AG04450 (cell line): ENCODE measurements around the gene NOC2L. TPM values are rescaled to one million over a fixed set of nuclear protein-coding genes. Genes with fewer than 3 reads are reported as not detected.

ENCODE experiments used
- CTCF ChIA-PET: fragments of 300-600, 350-600 bp; formaldehyde crosslinking; extraction: SDS; loops from one replicate; lab custom pipeline; 2022; ENCODE audit warnings: antibody characterized with exemption, inconsistent platforms; lab: Charles Lee
- POLR2A ChIA-PET: fragments of 350-600 bp; formaldehyde crosslinking; extraction: SDS; loops from one replicate; lab custom pipeline; 2021; ENCODE audit warnings: antibody characterized with exemption, inconsistent platforms; lab: Yijun Ruan, JAX
- DNase-seq: peaks from one replicate; pipeline ENCODE4 v3.0.0-alpha.2; 2011; ENCODE audit warnings: low read depth, low spot score
- H3K27ac ChIP-seq: one replicate; pipeline ENCODE4 v1.5.1; 2012; ENCODE audit warnings: low read depth, low read length, control low read depth
- H3K27me3 ChIP-seq: one replicate; pipeline ENCODE4 v1.6.0; 2012; ENCODE audit warnings: low read length; ENCODE audit not compliant: control insufficient read depth, insufficient read depth
- H3K4me3 ChIP-seq: 2 replicates; pipeline ENCODE4 v1.5.1; 2011; ENCODE audit warnings: mild to moderate bottlenecking, low read depth, low read length, control low read depth
- H3K9me3 ChIP-seq: 2 replicates; pipeline ENCODE4 v1.5.1; 2012; ENCODE audit warnings: low read length; ENCODE audit not compliant: control insufficient read depth, insufficient read depth
- CTCF ChIP-seq: IDR thresholded peaks from 2 replicates; pipeline ENCODE4 v1.5.1; 2011; ENCODE audit warnings: low read depth, low read length, control low read depth, inconsistent platforms
- polyA plus RNA-seq: library from polyadenylated mRNA; depleted of rRNA; stranded (reverse); fragments of >200 nt; gene quantifications from 2 replicates; pipeline ENCODE4 v1.2.3, GENCODE V29; 2011

Gene NOC2L
- polyA plus RNA-seq, 1 experiment = 36.1 TPM

- no peak for TF ChIP-seq CTCF
- DNase-seq = no peak
- ChIA-PET CTCF (interaction anchor here (2.9 kb wide), 1 partner anchor 14 kb away, joined by 15 read pairs; no protein-coding TSS in a partner anchor), POLR2A (no interaction called here)
- Histone ChIP-seq H3K27me3 (peaks cover 6% of the 10 kb centered on the region), H3K27ac (no peak overlapping the region), H3K4me3 (no peak overlapping the region), H3K9me3 (no peaks in the 10 kb centered on the region; the same call in 1 of the 2 replicates)
Observed at GRCh38 chr1:918843-919242, 40.2 kb downstream of the NOC2L start.

GRCh38 chr1:918353-918752 is 40.7 kb downstream of the NOC2L start:
- no peak overlapping the region for H3K4me3 ChIP-seq
- DNase-seq = no peak
- no peak overlapping the region for H3K27ac ChIP-seq
- no peaks in the 10 kb centered on the region; the same call in 1 of the 2 replicates for H3K9me3 ChIP-seq
- ChIA-PET POLR2A (no interaction called here), CTCF (interaction anchor here (2.9 kb wide), 1 partner anchor 13 kb away, joined by 15 read pairs; no protein-coding TSS in a partner anchor)
- H3K27me3 ChIP-seq = peaks cover 6% of the 10 kb centered on the region
- no peak for TF ChIP-seq CTCF

- no peaks in the 10 kb centered on the region; the same call in 1 of the 2 replicates for H3K9me3 ChIP-seq
- H3K27ac ChIP-seq = no peak overlapping the region
- TF ChIP-seq CTCF = no peak
- H3K27me3 ChIP-seq = peaks cover 2% of the 10 kb centered on the region
- POLR2A ChIA-PET = interaction anchor here (0.6 to 1.2 kb wide), 4 partner anchors 11 to 272 kb away, joined by 3 to 4 read pairs (median 3); no protein-coding TSS in a partner anchor
- no peak overlapping the region for H3K4me3 ChIP-seq
- CTCF ChIA-PET = interaction anchor here (1.2 kb wide), 1 partner anchor 13 kb away, joined by 7 read pairs; no protein-coding TSS in a partner anchor
- DNase-seq = no peak
Observed at GRCh38 chr1:917466-918091, 41.5 kb downstream of the NOC2L start.

- TF ChIP-seq CTCF = no peak
- Histone ChIP-seq H3K9me3 (no peaks in the 10 kb centered on the region; the same call in 1 of the 2 replicates), H3K4me3 (no peak overlapping the region), H3K27me3 (peaks cover 2% of the 10 kb centered on the region), H3K27ac (no peak overlapping the region)
- ChIA-PET POLR2A (interaction anchor here (0.9 to 1.2 kb wide), 4 partner anchors 12 to 42 kb away, joined by 3 to 4 read pairs (median 4); partner anchors contain the start of gene NOC2L), CTCF (interaction anchor here (1.2 kb wide), 1 partner anchor 12 kb away, joined by 7 read pairs; no protein-coding TSS in a partner anchor)
- DNase-seq = no peak
Observed at GRCh38 chr1:917076-917459, 42.0 kb downstream of the NOC2L start.
